Liver (tissue), 9 donors: ENCODE measurements around the gene NUP214. TPM values are rescaled to one million over a fixed set of nuclear protein-coding genes. Genes with fewer than 3 reads are reported as not detected.

Source experiments
- DNase-seq: peaks from one replicate; pipeline ENCODE4 v3.0.0-alpha.2; 2017; ENCODE audit warnings: low spot score
- H3K27ac ChIP-seq, 2 donors: one replicate each; pipeline ENCODE4 v1.7.0; 2013; ENCODE audit warnings: inconsistent platforms in 2 of 2, low read length in 2 of 2, control low read depth in 1 of 2, low read depth in 1 of 2, mild to moderate bottlenecking in 1 of 2
- H3K27me3 ChIP-seq, 4 donors: one replicate each; pipeline versions ENCODE4 v1.6.1 to v1.7.0; 2013; ENCODE audit warnings: low read length in 3 of 4, inconsistent platforms in 1 of 4, mild to moderate bottlenecking in 1 of 4, moderate library complexity in 1 of 4; ENCODE audit not compliant: control insufficient read depth in 4 of 4, insufficient read depth in 4 of 4
- H3K36me3 ChIP-seq, 4 donors: one replicate each; pipeline versions ENCODE4 v1.6.1 to v1.7.0; 2013; ENCODE audit warnings: low read length in 3 of 4, mild to moderate bottlenecking in 3 of 4, low read depth in 1 of 4, moderate library complexity in 1 of 4; ENCODE audit not compliant: control insufficient read depth in 4 of 4, insufficient read depth in 3 of 4
- H3K4me1 ChIP-seq, 4 donors: one replicate each; pipeline versions ENCODE4 v1.6.1 to v1.7.0; 2013; ENCODE audit warnings: low read length in 3 of 4, mild to moderate bottlenecking in 3 of 4, moderate library complexity in 1 of 4; ENCODE audit not compliant: control insufficient read depth in 4 of 4, insufficient read depth in 4 of 4
- H3K4me3 ChIP-seq, 3 donors: one replicate each; pipeline versions ENCODE4 v1.6.1 to v1.7.0; 2013; ENCODE audit warnings: low read length in 3 of 3, control low read depth in 1 of 3, low read depth in 1 of 3, mild to moderate bottlenecking in 1 of 3
- H3K9ac ChIP-seq, 2 donors: one replicate each; pipeline ENCODE4 v1.7.0; 2013; ENCODE audit warnings: low read length in 2 of 2, mild to moderate bottlenecking in 2 of 2, moderate library complexity in 2 of 2, control low read depth in 1 of 2, low read depth in 1 of 2
- H3K9me3 ChIP-seq, 4 donors: one replicate each; pipeline versions ENCODE4 v1.6.1 to v1.7.0; 2013; ENCODE audit warnings: low read length in 3 of 4; ENCODE audit not compliant: control insufficient read depth in 4 of 4
- EGR1 ChIP-seq, 2 donors: IDR thresholded peaks; 2 replicates each; pipeline ENCODE4 v1.6.1; 2016 to 2018; ENCODE audit warnings: antibody characterized with exemption in 2 of 2, low read depth in 2 of 2
- FOXA1 ChIP-seq: IDR thresholded peaks from 2 replicates; pipeline ENCODE4 v1.6.1; 2016; ENCODE audit warnings: antibody characterized with exemption
- FOXA2 ChIP-seq: IDR thresholded peaks from 2 replicates; pipeline ENCODE4 v1.6.1; 2016; ENCODE audit warnings: antibody characterized with exemption
- GABPA ChIP-seq, 2 donors: IDR thresholded peaks in 1 of 2; conservative IDR thresholded peaks in 1 of 2; 2 replicates each; pipeline ENCODE4 v1.6.1; 2016; ENCODE audit warnings: antibody characterized with exemption in 2 of 2, mild to moderate bottlenecking in 1 of 2, moderate library complexity in 1 of 2
- HNF4A ChIP-seq, 2 donors: conservative IDR thresholded peaks; 2 replicates each; pipeline ENCODE4 v1.6.1; 2016; ENCODE audit warnings: antibody characterized with exemption in 2 of 2, mild to moderate bottlenecking in 2 of 2
- HNF4G ChIP-seq: IDR thresholded peaks from 2 replicates; pipeline ENCODE4 v1.6.1; 2016; ENCODE audit warnings: antibody characterized with exemption
- JUND ChIP-seq, 2 donors: IDR thresholded peaks; 2 replicates each; pipeline ENCODE4 v1.6.1; 2016; ENCODE audit warnings: antibody characterized with exemption in 2 of 2
- NR2F2 ChIP-seq: IDR thresholded peaks from 2 replicates; pipeline ENCODE4 v1.6.1; 2016; ENCODE audit warnings: antibody characterized with exemption
- RAD21 ChIP-seq, 2 donors: IDR thresholded peaks; 2 replicates each; pipeline ENCODE4 v1.6.1; 2016; ENCODE audit warnings: antibody characterized with exemption in 2 of 2, mild to moderate bottlenecking in 2 of 2
- RXRA ChIP-seq, 2 donors: IDR thresholded peaks; 2 replicates each; pipeline ENCODE4 v1.6.1; 2017 to 2018; ENCODE audit warnings: antibody characterized with exemption in 2 of 2, mild to moderate bottlenecking in 1 of 2
- SP1 ChIP-seq: IDR thresholded peaks from 2 replicates; pipeline ENCODE4 v1.6.1; 2018; ENCODE audit warnings: antibody characterized with exemption, mild to moderate bottlenecking
- TAF1 ChIP-seq: conservative IDR thresholded peaks from 2 replicates; pipeline ENCODE4 v1.6.1; 2016; ENCODE audit warnings: antibody characterized with exemption, mild to moderate bottlenecking
- YY1 ChIP-seq: IDR thresholded peaks from 2 replicates; pipeline ENCODE4 v1.6.1; 2016; ENCODE audit warnings: antibody characterized with exemption, mild to moderate bottlenecking
- WGBS: extraction: QIAGEN DNeasy Blood & Tissue Kit; methylation state at CpG from one replicate; pipeline ENCODE4 v1.1.7; 2013; 5-methylcytosine and 5-hydroxymethylcytosine counted together
- polyA plus RNA-seq, 2 donors: library from polyadenylated mRNA; stranded (reverse) in 1 of 2; unstranded in 1 of 2; fragments of 200-250 nt in 1 of 2; fragments of >200 nt in 1 of 2; fragmentation: Nextera tagmentation in 1 of 2; extraction: Ambion mirVana in 1 of 2; gene quantifications; one replicate each; pipeline versions ENCODE4 v1.2.1 to v1.2.3, GENCODE V29; 2013 to 2015
- total RNA-seq, 2 donors: library from RNA; depleted of rRNA; stranded (reverse); fragments of >200 nt; gene quantifications; one replicate each; pipeline ENCODE4 v1.2.3, GENCODE V29; 2014
- TF ChIP-seq, protein P1 (sequence below): IDR thresholded peaks from 2 replicates; pipeline ENCODE4 v1.6.1; 2016; ENCODE audit warnings: antibody characterized with exemption, mild to moderate bottlenecking
- TF ChIP-seq, protein P2 (sequence below): fragments of 150-350 bp; IDR thresholded peaks from 2 replicates; pipeline ENCODE4 v1.5.1; 2017; ENCODE audit warnings: improper control_type of control experiment, low read depth, low read length; ENCODE audit not compliant: missing input control
- TF ChIP-seq, protein P3 (sequence below): IDR thresholded peaks from 2 replicates; pipeline ENCODE4 v1.6.1; 2016; ENCODE audit warnings: antibody characterized with exemption
- TF ChIP-seq, protein P4 (sequence below): IDR thresholded peaks from 2 replicates; pipeline ENCODE4 v1.6.1; 2016; ENCODE audit warnings: antibody characterized with exemption
- TF ChIP-seq, protein P5 (sequence below): IDR thresholded peaks from 2 replicates; pipeline ENCODE4 v1.6.1; 2016; ENCODE audit warnings: antibody characterized with exemption
- donor health status: healthy.
- donor health status: healthy.
- donor health status: healthy.
- donor health status: healthy.
- donor health status: healthy.

The NUP214 gene
- total and polyA plus RNA-seq, 4 donors: 8.8 to 19.5 (median 16.5) TPM

DNA sequence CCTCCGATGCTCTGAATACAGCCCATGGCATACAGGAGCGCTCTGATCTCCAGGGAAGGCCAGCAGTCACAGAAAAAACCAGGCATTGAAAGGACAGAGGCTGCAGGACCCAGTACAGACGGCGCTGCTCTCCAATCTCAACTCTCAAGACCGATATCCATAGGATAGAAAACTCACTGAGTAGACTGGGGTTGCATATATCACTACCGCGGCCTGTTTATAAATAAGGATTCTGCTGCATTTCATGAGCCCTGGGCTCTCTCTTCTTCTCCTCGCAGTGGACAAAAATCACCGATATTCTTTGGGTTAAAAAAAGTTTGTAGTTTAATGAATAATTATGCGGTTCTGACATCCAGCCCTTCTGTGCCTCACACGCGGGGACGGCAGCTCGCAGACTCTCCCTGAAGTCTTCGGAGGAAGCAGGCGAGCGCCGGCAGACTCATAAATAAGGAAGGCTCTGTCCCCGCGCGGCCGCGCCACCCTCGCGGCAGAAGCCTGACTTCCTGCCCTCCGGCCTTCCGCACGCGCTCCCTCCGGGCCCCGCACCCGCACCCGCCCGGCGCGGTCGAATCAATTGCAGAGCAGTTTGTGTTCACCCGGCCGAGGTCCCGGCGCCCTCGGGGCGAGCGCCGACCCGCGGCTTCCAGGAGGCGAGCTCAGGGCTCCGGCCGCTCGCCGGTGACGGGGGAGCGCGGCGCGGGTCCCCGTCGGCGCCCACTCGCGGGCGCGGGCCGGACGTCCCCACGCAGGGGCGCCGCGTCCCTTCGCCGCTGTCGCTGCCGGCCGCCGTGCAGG lies 150.9 kb downstream of the NUP214 start, which contains the start of gene FAM78A:
FAM78A (minus strand) TSS at position 417 of the 795 bp plus-strand sequence; CDS start at position 86, 331 bp downstream.
- Histone ChIP-seq H3K36me3 (no peaks in the 10 kb centered on the region), H3K4me1 (peaks cover 2 to 9% (median 4%) of the 10 kb centered on the region in 4 donors), H3K9ac (peak within 1 kb of the TSS; percentile 22 to 87), H3K27ac (peak within 1 kb of the TSS; percentile 64 to 68), H3K27me3 (peaks cover 0 to 4% (median 0%) of the 10 kb centered on the region in 4 donors), H3K4me3 (peak within 1 kb of the TSS; percentile 42 to 77 (median 49)), H3K9me3 (no peaks in the 10 kb centered on the region)
- DNase-seq: peak; percentile 60
- WGBS: 13% methylated on average over 76 of the region's 76 CpGs
- TF ChIP-seq JUND (IDR thresholded peaks at IDR 0.05) (no peak), RAD21 (IDR thresholded peaks at IDR 0.05) (no peak), HNF4A (conservative IDR thresholded peaks at IDR 0.05) (no peak), NR2F2 (no peak), TAF1 (no peak), RXRA (IDR thresholded peaks at IDR 0.05) (no peak), SP1 (no peak), FOXA2 (no peak), YY1 (no peak), HNF4G (no peak), FOXA1 (no peak), EGR1 (IDR thresholded peaks at IDR 0.05; ENCODE audit: low read depth in 2 of 2) (no peak), GABPA (IDR thresholded peaks at IDR 0.05 in 1 of 2, conservative IDR thresholded peaks at IDR 0.05 in 1 of 2) (no peak)
- TF ChIP-seq, protein P1, sequence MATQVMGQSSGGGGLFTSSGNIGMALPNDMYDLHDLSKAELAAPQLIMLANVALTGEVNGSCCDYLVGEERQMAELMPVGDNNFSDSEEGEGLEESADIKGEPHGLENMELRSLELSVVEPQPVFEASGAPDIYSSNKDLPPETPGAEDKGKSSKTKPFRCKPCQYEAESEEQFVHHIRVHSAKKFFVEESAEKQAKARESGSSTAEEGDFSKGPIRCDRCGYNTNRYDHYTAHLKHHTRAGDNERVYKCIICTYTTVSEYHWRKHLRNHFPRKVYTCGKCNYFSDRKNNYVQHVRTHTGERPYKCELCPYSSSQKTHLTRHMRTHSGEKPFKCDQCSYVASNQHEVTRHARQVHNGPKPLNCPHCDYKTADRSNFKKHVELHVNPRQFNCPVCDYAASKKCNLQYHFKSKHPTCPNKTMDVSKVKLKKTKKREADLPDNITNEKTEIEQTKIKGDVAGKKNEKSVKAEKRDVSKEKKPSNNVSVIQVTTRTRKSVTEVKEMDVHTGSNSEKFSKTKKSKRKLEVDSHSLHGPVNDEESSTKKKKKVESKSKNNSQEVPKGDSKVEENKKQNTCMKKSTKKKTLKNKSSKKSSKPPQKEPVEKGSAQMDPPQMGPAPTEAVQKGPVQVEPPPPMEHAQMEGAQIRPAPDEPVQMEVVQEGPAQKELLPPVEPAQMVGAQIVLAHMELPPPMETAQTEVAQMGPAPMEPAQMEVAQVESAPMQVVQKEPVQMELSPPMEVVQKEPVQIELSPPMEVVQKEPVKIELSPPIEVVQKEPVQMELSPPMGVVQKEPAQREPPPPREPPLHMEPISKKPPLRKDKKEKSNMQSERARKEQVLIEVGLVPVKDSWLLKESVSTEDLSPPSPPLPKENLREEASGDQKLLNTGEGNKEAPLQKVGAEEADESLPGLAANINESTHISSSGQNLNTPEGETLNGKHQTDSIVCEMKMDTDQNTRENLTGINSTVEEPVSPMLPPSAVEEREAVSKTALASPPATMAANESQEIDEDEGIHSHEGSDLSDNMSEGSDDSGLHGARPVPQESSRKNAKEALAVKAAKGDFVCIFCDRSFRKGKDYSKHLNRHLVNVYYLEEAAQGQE: no peak
- TF ChIP-seq, protein P2, sequence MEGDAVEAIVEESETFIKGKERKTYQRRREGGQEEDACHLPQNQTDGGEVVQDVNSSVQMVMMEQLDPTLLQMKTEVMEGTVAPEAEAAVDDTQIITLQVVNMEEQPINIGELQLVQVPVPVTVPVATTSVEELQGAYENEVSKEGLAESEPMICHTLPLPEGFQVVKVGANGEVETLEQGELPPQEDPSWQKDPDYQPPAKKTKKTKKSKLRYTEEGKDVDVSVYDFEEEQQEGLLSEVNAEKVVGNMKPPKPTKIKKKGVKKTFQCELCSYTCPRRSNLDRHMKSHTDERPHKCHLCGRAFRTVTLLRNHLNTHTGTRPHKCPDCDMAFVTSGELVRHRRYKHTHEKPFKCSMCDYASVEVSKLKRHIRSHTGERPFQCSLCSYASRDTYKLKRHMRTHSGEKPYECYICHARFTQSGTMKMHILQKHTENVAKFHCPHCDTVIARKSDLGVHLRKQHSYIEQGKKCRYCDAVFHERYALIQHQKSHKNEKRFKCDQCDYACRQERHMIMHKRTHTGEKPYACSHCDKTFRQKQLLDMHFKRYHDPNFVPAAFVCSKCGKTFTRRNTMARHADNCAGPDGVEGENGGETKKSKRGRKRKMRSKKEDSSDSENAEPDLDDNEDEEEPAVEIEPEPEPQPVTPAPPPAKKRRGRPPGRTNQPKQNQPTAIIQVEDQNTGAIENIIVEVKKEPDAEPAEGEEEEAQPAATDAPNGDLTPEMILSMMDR: no peak
- TF ChIP-seq, protein P3, sequence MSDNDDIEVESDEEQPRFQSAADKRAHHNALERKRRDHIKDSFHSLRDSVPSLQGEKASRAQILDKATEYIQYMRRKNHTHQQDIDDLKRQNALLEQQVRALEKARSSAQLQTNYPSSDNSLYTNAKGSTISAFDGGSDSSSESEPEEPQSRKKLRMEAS: no peak
- TF ChIP-seq, protein P4, sequence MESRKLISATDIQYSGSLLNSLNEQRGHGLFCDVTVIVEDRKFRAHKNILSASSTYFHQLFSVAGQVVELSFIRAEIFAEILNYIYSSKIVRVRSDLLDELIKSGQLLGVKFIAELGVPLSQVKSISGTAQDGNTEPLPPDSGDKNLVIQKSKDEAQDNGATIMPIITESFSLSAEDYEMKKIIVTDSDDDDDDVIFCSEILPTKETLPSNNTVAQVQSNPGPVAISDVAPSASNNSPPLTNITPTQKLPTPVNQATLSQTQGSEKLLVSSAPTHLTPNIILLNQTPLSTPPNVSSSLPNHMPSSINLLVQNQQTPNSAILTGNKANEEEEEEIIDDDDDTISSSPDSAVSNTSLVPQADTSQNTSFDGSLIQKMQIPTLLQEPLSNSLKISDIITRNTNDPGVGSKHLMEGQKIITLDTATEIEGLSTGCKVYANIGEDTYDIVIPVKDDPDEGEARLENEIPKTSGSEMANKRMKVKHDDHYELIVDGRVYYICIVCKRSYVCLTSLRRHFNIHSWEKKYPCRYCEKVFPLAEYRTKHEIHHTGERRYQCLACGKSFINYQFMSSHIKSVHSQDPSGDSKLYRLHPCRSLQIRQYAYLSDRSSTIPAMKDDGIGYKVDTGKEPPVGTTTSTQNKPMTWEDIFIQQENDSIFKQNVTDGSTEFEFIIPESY: no peak
- TF ChIP-seq, protein P5, sequence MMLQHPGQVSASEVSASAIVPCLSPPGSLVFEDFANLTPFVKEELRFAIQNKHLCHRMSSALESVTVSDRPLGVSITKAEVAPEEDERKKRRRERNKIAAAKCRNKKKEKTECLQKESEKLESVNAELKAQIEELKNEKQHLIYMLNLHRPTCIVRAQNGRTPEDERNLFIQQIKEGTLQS: no peak
